Activated naive CD8-positive, alpha-beta T cell treated with anti-CD3 and anti-CD28 coated beads, Interleukin-2, amount 50 U/mL, for 16 hours (primary cell): ENCODE data around the gene TRPV4.

Experiments used
- DNase-seq: peaks from one replicate; pipeline ENCODE4 v3.0.0-alpha.2; 2020; ENCODE audit warnings: low read depth, low spot score

TRPV4 gene

GRCh38 chr12:109807954-109808643 is 25.1 kb downstream of the TRPV4 start:
- DNase-seq: no peak

GRCh38 chr12:109804820-109805761 is 28.1 kb downstream of the TRPV4 start:
- peak; percentile 31 for DNase-seq

- DNase-seq: no peak
These were observed 29.5 kb downstream of the TRPV4 start for GRCh38 chr12:109803678-109804077.

- no peak for DNase-seq
These were observed 30.4 kb downstream of the TRPV4 start for GRCh38 chr12:109802828-109803227.

- no peak for DNase-seq
These were observed 32.7 kb downstream of the TRPV4 start for GRCh38 chr12:109800536-109800935.

GRCh38 chr12:109798691-109799090 is 34.5 kb downstream of the TRPV4 start:
- no peak for DNase-seq

GRCh38 chr12:109797905-109798669 is 35.1 kb downstream of the TRPV4 start:
- no peak for DNase-seq

- DNase-seq: no peak
These were observed 37.1 kb downstream of the TRPV4 start for GRCh38 chr12:109796057-109796456.

- DNase-seq: no peak
These were observed 38.2 kb downstream of the TRPV4 start for GRCh38 chr12:109795023-109795422.

GRCh38 chr12:109793826-109794501 is 39.2 kb downstream of the TRPV4 start:
- DNase-seq: no peak

GRCh38 chr12:109793411-109793810 is 39.8 kb downstream of the TRPV4 start:
- no peak for DNase-seq

GRCh38 chr12:109792992-109793391 is 40.2 kb downstream of the TRPV4 start:
- no peak for DNase-seq

GRCh38 chr12:109789526-109790048 is 43.6 kb downstream of the TRPV4 start:
- no peak for DNase-seq

- DNase-seq: no peak
These were observed 46.4 kb downstream of the TRPV4 start for GRCh38 chr12:109786799-109787198.

- DNase-seq: no peak
These were observed 47.3 kb downstream of the TRPV4 start for GRCh38 chr12:109785854-109786253.

GRCh38 chr12:109783965-109784244 is 49.3 kb downstream of the TRPV4 start:
- no peak for DNase-seq

- no peak for DNase-seq
These were observed 49.8 kb downstream of the TRPV4 start for GRCh38 chr12:109783135-109783964.

GRCh38 chr12:109782326-109782703 is 50.9 kb downstream of the TRPV4 start:
- DNase-seq: no peak

GRCh38 chr12:109781668-109782325 is 51.4 kb downstream of the TRPV4 start:
- DNase-seq: no peak

- DNase-seq: no peak
These were observed 53.8 kb downstream of the TRPV4 start for GRCh38 chr12:109779382-109779781.
